Measurements from ENCODE around the gene GAS2.

DNA sequence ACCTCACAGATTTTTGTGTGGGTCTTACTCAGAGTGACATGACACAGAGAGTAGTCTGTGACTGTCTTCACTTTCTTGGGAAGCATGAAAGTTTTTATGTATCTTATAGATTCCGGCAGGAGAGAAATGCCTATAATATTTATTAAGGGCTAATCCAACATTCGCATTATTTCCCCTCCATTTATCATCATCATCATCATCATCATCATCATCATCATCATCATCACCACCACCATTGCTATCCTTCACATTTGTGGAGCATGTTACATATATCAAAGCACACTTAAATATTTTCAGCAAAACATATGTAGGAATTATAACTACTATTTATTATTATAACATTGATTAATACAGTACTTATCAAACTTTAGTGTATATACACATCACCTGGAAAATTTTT is 66.2 kb downstream of the GAS2 start:
- no peak for TF ChIP-seq EZH2 (IDR thresholded peaks at IDR 0.05; ENCODE audit: borderline replicate concordance, low read length)
- TF ChIP-seq, protein P1, sequence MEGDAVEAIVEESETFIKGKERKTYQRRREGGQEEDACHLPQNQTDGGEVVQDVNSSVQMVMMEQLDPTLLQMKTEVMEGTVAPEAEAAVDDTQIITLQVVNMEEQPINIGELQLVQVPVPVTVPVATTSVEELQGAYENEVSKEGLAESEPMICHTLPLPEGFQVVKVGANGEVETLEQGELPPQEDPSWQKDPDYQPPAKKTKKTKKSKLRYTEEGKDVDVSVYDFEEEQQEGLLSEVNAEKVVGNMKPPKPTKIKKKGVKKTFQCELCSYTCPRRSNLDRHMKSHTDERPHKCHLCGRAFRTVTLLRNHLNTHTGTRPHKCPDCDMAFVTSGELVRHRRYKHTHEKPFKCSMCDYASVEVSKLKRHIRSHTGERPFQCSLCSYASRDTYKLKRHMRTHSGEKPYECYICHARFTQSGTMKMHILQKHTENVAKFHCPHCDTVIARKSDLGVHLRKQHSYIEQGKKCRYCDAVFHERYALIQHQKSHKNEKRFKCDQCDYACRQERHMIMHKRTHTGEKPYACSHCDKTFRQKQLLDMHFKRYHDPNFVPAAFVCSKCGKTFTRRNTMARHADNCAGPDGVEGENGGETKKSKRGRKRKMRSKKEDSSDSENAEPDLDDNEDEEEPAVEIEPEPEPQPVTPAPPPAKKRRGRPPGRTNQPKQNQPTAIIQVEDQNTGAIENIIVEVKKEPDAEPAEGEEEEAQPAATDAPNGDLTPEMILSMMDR (IDR thresholded peaks at IDR 0.05; ENCODE audit: low read length): no peak

All from OCI-LY1 (cell line).